ENCODE data around the gene NHS.

Gene NHS

GRCh38 chrX:17736856-17737709 lies 362.1 kb downstream of the NHS start, which contains the start of gene SCML1:
Gene SCML1 (plus strand): TSS chrX:17737493. CDS start chrX:17744187, 6,694 bp downstream.
- H3K27me3 ChIP-seq (replicated peaks): no peaks in the 10 kb centered on the region
- peak within 1 kb of the TSS; percentile 70 for H3K27ac ChIP-seq
- peak within 1 kb of the TSS; percentile 73 for H3K4me3 ChIP-seq (ENCODE audit: low read depth, low read length)
- DNase-seq: peak; percentile 97
- no peaks in the 10 kb centered on the region for H3K36me3 ChIP-seq (replicated peaks)
- in situ Hi-C loops (cut with HindIII; ENCODE audit: low pct_ligation_motif_present, low sequenced_read_pairs): no loop called here
- TF ChIP-seq, protein P1, sequence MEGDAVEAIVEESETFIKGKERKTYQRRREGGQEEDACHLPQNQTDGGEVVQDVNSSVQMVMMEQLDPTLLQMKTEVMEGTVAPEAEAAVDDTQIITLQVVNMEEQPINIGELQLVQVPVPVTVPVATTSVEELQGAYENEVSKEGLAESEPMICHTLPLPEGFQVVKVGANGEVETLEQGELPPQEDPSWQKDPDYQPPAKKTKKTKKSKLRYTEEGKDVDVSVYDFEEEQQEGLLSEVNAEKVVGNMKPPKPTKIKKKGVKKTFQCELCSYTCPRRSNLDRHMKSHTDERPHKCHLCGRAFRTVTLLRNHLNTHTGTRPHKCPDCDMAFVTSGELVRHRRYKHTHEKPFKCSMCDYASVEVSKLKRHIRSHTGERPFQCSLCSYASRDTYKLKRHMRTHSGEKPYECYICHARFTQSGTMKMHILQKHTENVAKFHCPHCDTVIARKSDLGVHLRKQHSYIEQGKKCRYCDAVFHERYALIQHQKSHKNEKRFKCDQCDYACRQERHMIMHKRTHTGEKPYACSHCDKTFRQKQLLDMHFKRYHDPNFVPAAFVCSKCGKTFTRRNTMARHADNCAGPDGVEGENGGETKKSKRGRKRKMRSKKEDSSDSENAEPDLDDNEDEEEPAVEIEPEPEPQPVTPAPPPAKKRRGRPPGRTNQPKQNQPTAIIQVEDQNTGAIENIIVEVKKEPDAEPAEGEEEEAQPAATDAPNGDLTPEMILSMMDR (IDR thresholded peaks at IDR 0.05; ENCODE audit: low read depth, low read length, missing control alignments): no peak

GRCh38 chrX:17737710-17737985 lies 362.6 kb downstream of the NHS start:
- TF ChIP-seq, protein P1 (IDR thresholded peaks at IDR 0.05; ENCODE audit: low read depth, low read length, missing control alignments): no peak

DNA sequence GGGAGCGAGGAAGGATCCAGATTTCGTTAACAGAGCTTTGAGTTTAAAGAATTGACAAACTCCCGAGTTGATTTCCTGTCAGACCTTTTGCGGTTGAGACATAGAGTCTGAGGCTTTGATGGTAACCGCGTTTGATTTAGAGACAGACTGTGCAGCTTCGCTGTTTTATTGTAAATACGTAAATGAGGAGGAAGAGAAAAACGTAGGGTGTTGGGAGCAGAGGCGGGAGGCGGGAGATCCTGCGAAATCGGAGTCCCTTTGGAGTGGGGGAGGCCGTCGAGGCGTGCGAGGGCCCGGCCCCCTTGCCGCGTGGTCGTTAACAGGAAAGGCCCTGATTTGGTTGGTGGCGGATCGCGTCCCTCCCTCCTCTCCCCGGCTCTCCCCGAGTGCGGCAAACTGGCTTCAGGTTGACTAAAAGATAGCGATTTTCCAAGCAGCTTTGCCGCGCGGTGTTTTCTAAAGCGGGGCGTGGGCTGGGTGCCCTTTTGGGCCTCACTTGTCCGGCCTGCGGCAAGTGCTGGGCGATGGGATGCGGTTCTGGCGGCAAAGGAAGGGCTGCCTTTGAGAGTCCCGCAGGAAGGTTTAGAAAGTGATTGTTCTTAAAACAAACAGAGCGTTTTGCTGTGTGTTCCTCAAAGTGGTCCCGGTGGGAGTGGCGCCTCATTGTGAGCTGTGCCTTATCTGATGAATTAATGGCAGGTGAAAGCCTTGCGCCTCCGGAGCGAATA lies 363.1 kb downstream of the NHS start:
- H3K27ac ChIP-seq: peak overlapping the region; percentile 58
- DNase-seq: peak; percentile 4
- H3K4me3 ChIP-seq (ENCODE audit: low read depth, low read length): peak overlapping the region; percentile 73
- no peaks in the 10 kb centered on the region for H3K27me3 ChIP-seq (replicated peaks)
- TF ChIP-seq, protein P1 (IDR thresholded peaks at IDR 0.05; ENCODE audit: low read depth, low read length, missing control alignments): no peak
- in situ Hi-C loops (cut with HindIII; ENCODE audit: low pct_ligation_motif_present, low sequenced_read_pairs): no loop called here
- no peaks in the 10 kb centered on the region for H3K36me3 ChIP-seq (replicated peaks)

More at GRCh38 chrX:17737710-17737985, 362.6 kb downstream of the NHS start:
- no peaks in the 10 kb centered on the region for H3K27me3 ChIP-seq (replicated peaks)
- peak overlapping the region; percentile 58 for H3K27ac ChIP-seq
- in situ Hi-C loops (cut with HindIII; ENCODE audit: low pct_ligation_motif_present, low sequenced_read_pairs): no loop called here
- H3K4me3 ChIP-seq (ENCODE audit: low read depth, low read length): peak overlapping the region; percentile 73
- H3K36me3 ChIP-seq (replicated peaks): no peaks in the 10 kb centered on the region
- DNase-seq: no peak

- no peaks in the 10 kb centered on the region for H3K27me3 ChIP-seq (replicated peaks)
- H3K4me3 ChIP-seq (ENCODE audit: low read depth, low read length): peak overlapping the region; percentile 73
- H3K27ac ChIP-seq: no peak overlapping the region
- DNase-seq: no peak
- no peaks in the 10 kb centered on the region for H3K36me3 ChIP-seq (replicated peaks)
- TF ChIP-seq, protein P1 (IDR thresholded peaks at IDR 0.05; ENCODE audit: low read depth, low read length, missing control alignments): no peak
- in situ Hi-C loops (cut with HindIII; ENCODE audit: low pct_ligation_motif_present, low sequenced_read_pairs): no loop called here
Measured at GRCh38 chrX:17738737-17739535, 363.9 kb downstream of the NHS start.

GRCh38 chrX:17740137-17741122 lies 365.4 kb downstream of the NHS start:
- H3K36me3 ChIP-seq (replicated peaks): no peaks in the 10 kb centered on the region
- H3K27ac ChIP-seq: no peak overlapping the region
- no peak overlapping the region for H3K4me3 ChIP-seq (ENCODE audit: low read depth, low read length)
- H3K27me3 ChIP-seq (replicated peaks): no peaks in the 10 kb centered on the region
- in situ Hi-C loops (cut with HindIII; ENCODE audit: low pct_ligation_motif_present, low sequenced_read_pairs): no loop called here
- TF ChIP-seq, protein P1 (IDR thresholded peaks at IDR 0.05; ENCODE audit: low read depth, low read length, missing control alignments): no peak
- no peak for DNase-seq

Measured in brain microvascular endothelial cell (primary cell).